ENCODE results near the gene TPCN1. TPM values are rescaled to one million over a fixed set of nuclear protein-coding genes. Genes with fewer than 3 reads are reported as not detected.

Gene TPCN1
- total and polyA plus RNA-seq, 2 experiments from 2014 or later = 14.4 to 16.2 TPM

- H2AFZ ChIP-seq = no peak overlapping the region
- no peaks in the 10 kb centered on the region for H3K27me3 ChIP-seq (ENCODE audit: insufficient read depth)
- no peak overlapping the region for H3K4me2 ChIP-seq
- no peak for TF ChIP-seq ETS1 (IDR thresholded peaks at IDR 0.05)
- no peak for TF ChIP-seq CTCF (conservative IDR thresholded peaks at IDR 0.05; ENCODE audit: low read depth in 2 of 2)
- no peak for TF ChIP-seq REST (IDR thresholded peaks at IDR 0.05; ENCODE audit: unreplicated experiment)
- TF ChIP-seq ZNF462 (CRISPR knock-in tag; IDR thresholded peaks at IDR 0.05) = no peak
- no peak for TF ChIP-seq ZNF114 (CRISPR knock-in tag; IDR thresholded peaks at IDR 0.05)
- no peak for TF ChIP-seq POLR2AphosphoS5 (IDR thresholded peaks at IDR 0.05; ENCODE audit: low read depth)
- TF ChIP-seq EZH2phosphoT487 (IDR thresholded peaks at IDR 0.05; ENCODE audit: unreplicated experiment) = no peak
- Mint-ChIP-seq H3K27me3 (ENCODE audit: insufficient read depth, low read depth, poor library complexity) (peaks cover 4% of the 10 kb centered on the region), H3K27ac (no peak overlapping the region), H3K36me3 (ENCODE audit: low read depth) (peaks cover 12% of the 10 kb centered on the region), H3K4me3 (no peak overlapping the region), H3K4me1 (0 out of 3 replicates have a peak, but pooled peaks cover 2% of the 10 kb centered on the region), H3K9me3 (no peaks in the 10 kb centered on the region)
- DNase-seq (ENCODE audit: low spot score) = no peak
- no peaks in the 10 kb centered on the region for H3K9me2 ChIP-seq (ENCODE audit: insufficient read depth)
- H3K27ac ChIP-seq (ENCODE audit: low read depth) = no peak overlapping the region
- no peaks in the 10 kb centered on the region for H4K20me1 ChIP-seq (replicated peaks; ENCODE audit: insufficient read depth)
- ATAC-seq = no peak
- no peak overlapping the region for H3K4me3 ChIP-seq
- H3K36me3 ChIP-seq (ENCODE audit: insufficient read depth) = no peaks in the 10 kb centered on the region
- H3K4me1 ChIP-seq (ENCODE audit: insufficient read depth) = no peaks in the 10 kb centered on the region
- no peaks in the 10 kb centered on the region for H3K79me2 ChIP-seq (replicated peaks; ENCODE audit: insufficient read depth)
- no peaks in the 10 kb centered on the region for H3F3A ChIP-seq (replicated peaks; ENCODE audit: low read depth)
These were observed 71.8 kb downstream of the TPCN1 start for GRCh38 chr12:113293100-113293499.
